HG02970 (cell line): ENCODE data around the gene MAST4.

Experiments
- ATAC-seq: cut with Tn5 transposase; IDR thresholded peaks from one replicate; pipeline ENCODE4 v1.9.1; 2021; ENCODE audit warnings: mild to moderate bottlenecking, moderate library complexity, moderate number of reproducible peaks; ENCODE audit not compliant: unreplicated experiment, low FRiP score

The MAST4 gene

GRCh38 chr5:66892716-66893115 lies 296.5 kb downstream of the MAST4 start:
- ATAC-seq = no peak

- ATAC-seq = no peak
Measured at GRCh38 chr5:66894480-66895240, 298.5 kb downstream of the MAST4 start.

- ATAC-seq = no peak
Measured at GRCh38 chr5:66896171-66896570, 300.0 kb downstream of the MAST4 start.

GRCh38 chr5:66897356-66897755 lies 301.2 kb downstream of the MAST4 start:
- no peak for ATAC-seq

GRCh38 chr5:66898241-66898995 lies 302.2 kb downstream of the MAST4 start:
- no peak for ATAC-seq

GRCh38 chr5:66903218-66903617 lies 307.0 kb downstream of the MAST4 start:
- no peak for ATAC-seq

- no peak for ATAC-seq
Measured at GRCh38 chr5:66903709-66904108, 307.5 kb downstream of the MAST4 start.

- no peak for ATAC-seq
Measured at GRCh38 chr5:66904189-66904588, 308.0 kb downstream of the MAST4 start.

- no peak for ATAC-seq
Measured at GRCh38 chr5:66906021-66906420, 309.8 kb downstream of the MAST4 start.

GRCh38 chr5:66908230-66908629 lies 312.0 kb downstream of the MAST4 start:
- ATAC-seq = no peak

- ATAC-seq = no peak
Measured at GRCh38 chr5:66909364-66909763, 313.2 kb downstream of the MAST4 start.

- ATAC-seq = no peak
Measured at GRCh38 chr5:66912787-66913186, 316.6 kb downstream of the MAST4 start.

GRCh38 chr5:66915531-66915930 lies 319.3 kb downstream of the MAST4 start:
- no peak for ATAC-seq

GRCh38 chr5:66922881-66923280 lies 326.7 kb downstream of the MAST4 start:
- no peak for ATAC-seq

- ATAC-seq = no peak
Measured at GRCh38 chr5:66923457-66923856, 327.3 kb downstream of the MAST4 start.

- ATAC-seq = no peak
Measured at GRCh38 chr5:66923922-66924321, 327.7 kb downstream of the MAST4 start.

- ATAC-seq = no peak
Measured at GRCh38 chr5:66927140-66927539, 330.9 kb downstream of the MAST4 start.

- ATAC-seq = no peak
Measured at GRCh38 chr5:66929281-66929680, 333.1 kb downstream of the MAST4 start.

GRCh38 chr5:66929995-66930394 lies 333.8 kb downstream of the MAST4 start:
- no peak for ATAC-seq

- ATAC-seq = no peak
Measured at GRCh38 chr5:66931651-66932050, 335.5 kb downstream of the MAST4 start.

- ATAC-seq = no peak
Measured at GRCh38 chr5:66932457-66932856, 336.3 kb downstream of the MAST4 start.

GRCh38 chr5:66933066-66933465 lies 336.9 kb downstream of the MAST4 start:
- ATAC-seq = no peak
